Renal pelvis (tissue), 12 donors: ENCODE data around the gene TEX261. TPM values are rescaled to one million over a fixed set of nuclear protein-coding genes. Genes with fewer than 3 reads are reported as not detected.
"Not testable (repeated sequence)": the region's sequence is repeated elsewhere in the genome, so short reads cannot be mapped to it uniquely, and the experiment has no call there.

Source experiments
- DNase-seq: peaks from one replicate; pipeline ENCODE4 v3.0.0-alpha.2; 2013
- long read RNA-seq, 16 experiments: transcript quantifications; one replicate each; lab custom pipeline, GENCODE V29; 2026
- polyA plus RNA-seq, 3 donors: library from polyadenylated mRNA; unstranded; fragments of 120-200 nt; gene quantifications; one replicate each; pipeline ENCODE4 v1.2.1, GENCODE V29; 2013; ENCODE audit not compliant: insufficient read length in 3 of 3

Gene TEX261
- polyA plus RNA-seq: 10 to 100 TPM; 55.9 to 69.4 (median 56.7) TPM
- long read RNA-seq, donor 1, transcript TEX261-201 (6 exons, 3,441 nt): major isoform, 10 of 20 reads
- long read RNA-seq, donor 1, transcript TEX261-206 (4 exons, 590 nt): minor isoform, 5 of 20 reads
- long read RNA-seq, donor 1, partial matches to known transcripts: 0 of 20 reads
- long read RNA-seq, donor 1, other reads (novel, unspliced or antisense): 0 of 20 reads
- long read RNA-seq, donor 2, transcript TEX261-202 (5 exons, 758 nt): minor isoform, 6 of 19 reads
- long read RNA-seq, donor 2, transcript TEX261-201 (6 exons, 3,441 nt): major isoform, 10 of 19 reads
- long read RNA-seq, donor 2, partial matches to known transcripts: 0 of 19 reads
- long read RNA-seq, donor 2, other reads (novel, unspliced or antisense): 0 of 19 reads
- long read RNA-seq, donor 3, transcript TEX261-206 (4 exons, 590 nt): minor isoform, 7 of 17 reads
- long read RNA-seq, donor 3, transcript TEX261-201 (6 exons, 3,441 nt): major isoform, 10 of 17 reads
- long read RNA-seq, donor 3, partial matches to known transcripts: 0 of 17 reads
- long read RNA-seq, donor 3, other reads (novel, unspliced or antisense): 0 of 17 reads
- long read RNA-seq, donor 4, transcript TEX261-201 (6 exons, 3,441 nt): major isoform, 10 of 16 reads
- long read RNA-seq, donor 4, partial matches to known transcripts: 0 of 16 reads
- long read RNA-seq, donor 4, other reads (novel, unspliced or antisense): 0 of 16 reads
- long read RNA-seq, donor 5, transcript TEX261-201 (6 exons, 3,441 nt): major isoform, 7 of 11 reads
- long read RNA-seq, donor 5, partial matches to known transcripts: 0 of 11 reads
- long read RNA-seq, donor 5, other reads (novel, unspliced or antisense): 0 of 11 reads
- long read RNA-seq, donor 6, transcript TEX261-201 (6 exons, 3,441 nt): major isoform, 15 of 20 reads
- long read RNA-seq, donor 6, partial matches to known transcripts: 0 of 20 reads
- long read RNA-seq, donor 6, other reads (novel, unspliced or antisense): 0 of 20 reads
- long read RNA-seq, donor 7, transcript TEX261-201 (6 exons, 3,441 nt): minor isoform, 7 of 30 reads
- long read RNA-seq, donor 7, transcript TEX261-206 (4 exons, 590 nt): major isoform, 17 of 30 reads
- long read RNA-seq, donor 7, partial matches to known transcripts: 0 of 30 reads
- long read RNA-seq, donor 7, other reads (novel, unspliced or antisense): 0 of 30 reads
- long read RNA-seq, donor 8, partial matches to known transcripts: 0 of 8 reads
- long read RNA-seq, donor 8, other reads (novel, unspliced or antisense): 0 of 8 reads
- long read RNA-seq, donor 9, transcript TEX261-201 (6 exons, 3,441 nt): major isoform, 13 of 27 reads
- long read RNA-seq, donor 9, transcript TEX261-206 (4 exons, 590 nt): minor isoform, 11 of 27 reads
- long read RNA-seq, donor 9, partial matches to known transcripts: 0 of 27 reads
- long read RNA-seq, donor 9, other reads (novel, unspliced or antisense): 0 of 27 reads
- long read RNA-seq, donor 10, transcript TEX261-206 (4 exons, 590 nt): minor isoform, 9 of 25 reads
- long read RNA-seq, donor 10, transcript TEX261-201 (6 exons, 3,441 nt): major isoform, 13 of 25 reads
- long read RNA-seq, donor 10, partial matches to known transcripts: 0 of 25 reads
- long read RNA-seq, donor 10, other reads (novel, unspliced or antisense): 0 of 25 reads
- long read RNA-seq, donor 11, transcript TEX261-206 (4 exons, 590 nt): major isoform, 7 of 16 reads
- long read RNA-seq, donor 11, transcript TEX261-201 (6 exons, 3,441 nt): minor isoform, 5 of 16 reads
- long read RNA-seq, donor 11, partial matches to known transcripts: 0 of 16 reads
- long read RNA-seq, donor 11, other reads (novel, unspliced or antisense): 0 of 16 reads
- long read RNA-seq, donor 12, transcript TEX261-201 (6 exons, 3,441 nt): major isoform, 11 of 16 reads
- long read RNA-seq, donor 12, partial matches to known transcripts: 0 of 16 reads
- long read RNA-seq, donor 12, other reads (novel, unspliced or antisense): 0 of 16 reads
- long read RNA-seq, donor 13, transcript TEX261-201 (6 exons, 3,441 nt): major isoform, 9 of 15 reads
- long read RNA-seq, donor 13, transcript TEX261-206 (4 exons, 590 nt): minor isoform, 5 of 15 reads
- long read RNA-seq, donor 13, partial matches to known transcripts: 0 of 15 reads
- long read RNA-seq, donor 13, other reads (novel, unspliced or antisense): 0 of 15 reads
- long read RNA-seq, donor 14: 0 reads
- long read RNA-seq, donor 15, transcript TEX261-206 (4 exons, 590 nt): minor isoform, 6 of 26 reads
- long read RNA-seq, donor 15, transcript TEX261-202 (5 exons, 758 nt): minor isoform, 5 of 26 reads
- long read RNA-seq, donor 15, transcript TEX261-201 (6 exons, 3,441 nt): major isoform, 12 of 26 reads
- long read RNA-seq, donor 15, partial matches to known transcripts: 0 of 26 reads
- long read RNA-seq, donor 15, other reads (novel, unspliced or antisense): 0 of 26 reads
- long read RNA-seq, donor 16, transcript TEX261-206 (4 exons, 590 nt): minor isoform, 6 of 15 reads
- long read RNA-seq, donor 16, transcript TEX261-201 (6 exons, 3,441 nt): major isoform, 7 of 15 reads
- long read RNA-seq, donor 16, partial matches to known transcripts: 0 of 15 reads
- long read RNA-seq, donor 16, other reads (novel, unspliced or antisense): 0 of 15 reads

- peak; percentile 89 for DNase-seq
Observed at GRCh38 chr2:70994699-70995425, at the start of gene TEX261. TSS of gene TEX261 (minus strand) at chr2:70994873. CDS start at chr2:70994757, 116 bp downstream.

- DNase-seq: no peak
Observed at GRCh38 chr2:71043531-71044407, 49.1 kb upstream of the TEX261 start.

DNA sequence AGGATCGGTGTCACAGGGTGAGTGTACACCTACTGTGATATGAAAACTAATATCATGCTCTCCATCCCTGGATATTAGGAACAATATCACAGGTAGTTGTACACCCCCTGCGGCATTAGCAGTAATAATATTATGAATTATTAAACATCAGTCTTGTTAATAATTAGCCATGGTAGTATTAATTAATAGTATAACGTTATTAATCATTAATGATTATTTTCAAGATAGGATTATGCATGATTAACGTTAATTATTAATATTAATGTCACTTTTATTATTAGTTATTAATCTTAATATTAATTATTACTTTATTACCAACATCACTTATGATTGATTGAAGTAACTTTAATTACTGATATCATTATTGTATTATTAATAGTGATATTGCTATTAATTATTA is 47.6 kb upstream of the TEX261 start:
- DNase-seq: no peak

DNA sequence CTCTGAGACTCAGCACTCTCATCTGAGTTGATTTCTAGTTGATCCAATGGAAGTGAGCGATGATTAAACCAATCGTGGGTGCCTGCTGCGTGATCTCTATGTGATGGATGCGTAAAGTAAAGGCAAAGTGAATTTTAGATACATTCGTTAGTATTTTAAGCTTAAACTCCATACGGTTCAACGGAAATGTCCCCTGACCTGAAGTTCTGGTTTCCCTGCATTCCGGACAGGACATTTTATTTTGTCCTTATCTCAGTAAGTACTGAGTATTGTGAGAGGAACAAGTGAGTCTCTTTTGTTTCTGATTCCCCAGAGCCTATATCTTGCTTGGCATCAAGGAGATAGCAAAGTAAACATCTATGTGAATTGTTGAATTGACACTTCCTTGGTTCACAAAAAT is 41.6 kb upstream of the TEX261 start:
- DNase-seq: not testable (repeated sequence)

DNA sequence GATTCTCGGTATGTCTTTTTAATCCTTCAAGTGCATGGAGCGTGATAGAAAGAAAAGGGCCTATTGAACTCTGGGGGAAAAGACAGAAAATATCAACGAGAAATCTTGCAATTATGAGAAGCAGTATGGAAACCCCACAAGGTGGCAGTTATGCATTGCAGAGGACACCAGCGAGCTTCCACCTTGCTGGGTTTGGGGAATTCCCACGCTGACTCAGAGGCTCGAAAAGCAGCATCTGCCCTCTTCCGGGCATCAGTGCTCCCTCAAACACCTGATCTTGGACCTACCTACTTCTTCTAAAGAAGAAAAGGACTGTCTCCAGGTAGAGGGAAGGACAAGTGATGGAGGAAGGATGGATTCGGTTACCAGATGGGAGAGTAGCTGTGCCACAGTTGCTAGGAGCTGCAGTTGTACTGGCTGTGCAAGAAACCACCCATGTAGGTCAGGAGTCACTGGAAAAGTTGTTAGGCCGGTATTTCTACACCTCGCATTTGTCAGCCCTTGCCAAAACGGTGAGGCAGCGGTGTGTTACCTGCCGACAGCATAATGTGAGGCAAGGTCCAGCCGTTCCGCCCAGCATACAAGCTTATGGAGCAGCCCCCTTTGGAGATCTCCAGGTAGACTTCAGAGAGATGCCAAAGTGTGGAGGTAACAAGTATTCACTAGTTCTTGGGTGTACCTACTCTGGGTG is 29.0 kb upstream of the TEX261 start:
- DNase-seq: peak; percentile 31

DNA sequence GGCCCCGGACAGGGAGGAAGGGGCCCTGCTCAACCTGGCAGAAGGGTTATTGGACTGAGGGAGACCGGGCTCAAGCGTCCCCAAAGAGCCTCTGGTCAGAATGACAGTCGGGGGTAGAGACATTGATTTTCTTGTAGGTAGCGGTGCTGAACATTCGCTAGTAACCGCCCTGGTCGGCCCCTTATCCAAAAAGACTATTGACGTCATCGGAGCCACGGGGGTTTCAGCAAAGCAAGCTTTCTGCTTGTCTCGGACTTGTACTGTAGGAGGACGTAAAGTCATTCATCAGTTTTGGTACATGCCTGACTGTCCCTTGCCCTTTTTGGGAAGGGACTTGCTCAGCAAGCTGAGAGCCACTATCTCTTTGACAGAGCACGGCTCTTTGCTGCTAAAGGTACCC is 26.7 kb upstream of the TEX261 start:
- DNase-seq: not testable (repeated sequence)

GRCh38 chr2:71019989-71020388 is 25.3 kb upstream of the TEX261 start:
- DNase-seq: not testable (repeated sequence)

DNA sequence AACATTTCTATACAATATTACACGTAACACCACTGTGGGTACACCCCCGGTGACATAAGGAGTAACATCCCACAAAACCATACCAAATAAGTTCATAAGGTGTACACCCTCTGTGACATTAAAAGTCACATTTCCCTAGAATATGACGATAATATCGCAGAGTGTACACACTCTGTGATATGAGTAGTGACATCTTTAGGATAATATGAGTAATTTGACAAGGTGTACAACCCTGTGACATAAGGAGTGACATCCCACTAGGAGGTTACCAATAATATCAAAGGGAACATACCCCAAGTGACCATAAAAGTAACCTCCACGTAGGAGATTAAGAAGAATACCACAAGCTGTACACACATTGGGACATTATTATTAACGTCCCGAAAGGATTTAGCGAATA is 24.0 kb upstream of the TEX261 start:
- DNase-seq: no peak

DNA sequence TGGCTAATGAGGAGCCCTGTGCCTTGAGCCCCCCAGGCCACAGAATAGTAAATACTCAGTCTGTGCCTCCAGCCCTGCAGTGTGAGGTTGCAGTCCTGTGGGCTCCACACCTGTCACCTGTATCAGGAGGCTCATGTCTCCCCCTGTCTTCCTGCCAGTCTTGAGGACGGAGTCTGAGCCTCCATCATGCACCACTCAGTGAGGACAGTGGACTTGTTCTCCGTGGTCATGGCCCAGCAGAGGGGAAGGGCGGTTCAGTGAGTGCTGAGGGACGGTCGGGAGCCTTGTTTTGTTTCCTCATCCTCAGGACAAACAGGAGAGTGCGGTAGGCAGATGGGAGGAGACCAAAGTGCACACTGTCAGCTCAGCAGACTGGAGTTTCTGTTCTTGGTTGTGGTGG is 17.1 kb upstream of the TEX261 start:
- not testable (repeated sequence) for DNase-seq

DNA sequence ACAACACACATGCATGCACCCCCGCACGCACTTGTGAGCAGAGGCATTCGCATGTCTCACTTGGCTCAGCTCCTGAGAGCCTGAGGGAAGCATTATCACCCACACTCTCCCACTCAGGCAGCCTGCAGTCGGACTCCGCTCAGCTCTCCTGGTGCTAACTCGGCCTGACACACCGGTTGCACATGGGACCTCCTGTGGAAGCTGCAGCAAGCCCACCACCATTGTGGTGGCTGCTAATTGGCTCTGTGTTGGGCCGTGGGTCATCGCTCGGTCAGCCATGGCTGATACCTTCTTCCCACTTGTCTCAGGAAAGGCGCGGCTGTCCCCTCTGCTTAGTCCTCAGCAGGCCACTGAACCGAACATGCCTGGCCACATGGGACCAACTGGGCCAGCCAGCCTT is 13.7 kb upstream of the TEX261 start:
- DNase-seq: no peak

- DNase-seq: no peak
Observed at GRCh38 chr2:71006955-71007799, 12.5 kb upstream of the TEX261 start.

- no peak for DNase-seq
Observed at GRCh38 chr2:71006323-71006722, 11.7 kb upstream of the TEX261 start.

DNA sequence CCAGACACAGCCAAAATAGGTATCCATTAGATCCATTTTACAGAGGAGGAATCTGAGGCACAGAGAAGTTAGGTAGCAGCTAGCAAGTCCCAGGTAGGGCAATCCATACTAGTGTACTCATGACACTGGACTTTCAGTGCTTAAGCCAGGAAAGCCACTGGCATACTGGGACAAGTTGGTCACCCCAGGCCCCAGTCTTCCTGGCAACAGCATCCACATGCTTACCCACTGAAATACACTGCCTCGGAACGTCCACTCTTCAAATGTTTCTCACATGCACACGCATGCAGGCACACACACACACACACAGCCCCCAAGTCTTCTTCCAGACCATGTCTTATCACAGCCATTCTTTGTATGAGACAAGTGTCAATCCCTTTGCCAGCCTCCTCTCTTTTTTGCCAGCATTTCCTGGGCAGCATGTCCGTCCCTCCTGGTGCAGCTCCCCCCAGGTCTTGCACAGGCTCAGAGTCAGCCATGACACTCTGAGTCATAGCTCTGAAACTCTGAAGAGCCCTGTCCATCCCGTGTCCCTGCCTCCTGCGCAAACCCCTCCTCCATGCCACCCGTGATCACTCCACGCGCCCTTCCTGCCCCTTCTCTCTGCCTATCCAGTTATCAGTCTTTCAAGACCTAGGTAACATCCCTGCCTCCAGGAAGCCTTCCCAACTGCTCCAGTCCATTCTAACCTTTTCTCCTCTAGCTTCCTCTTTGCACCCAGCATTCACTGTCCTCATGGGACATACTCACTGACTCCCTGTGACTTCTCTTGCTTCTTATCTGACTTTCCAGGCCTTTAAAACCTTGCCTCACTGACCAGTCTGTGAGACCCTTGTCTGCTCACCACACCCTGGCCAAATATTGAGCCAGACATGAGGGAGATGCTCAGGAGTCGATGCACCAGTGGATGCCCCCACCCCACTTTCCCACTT is 10.9 kb upstream of the TEX261 start:
- no peak for DNase-seq

GRCh38 chr2:71004857-71005256 is 10.2 kb upstream of the TEX261 start:
- DNase-seq: no peak
